HG03520 (cell line): ENCODE measurements around the gene S100A14.

ENCODE experiments used
- ATAC-seq: cut with Tn5 transposase; IDR thresholded peaks from one replicate; pipeline ENCODE4 v1.9.1; 2021; ENCODE audit warnings: mild to moderate bottlenecking, moderate library complexity; ENCODE audit not compliant: unreplicated experiment

Gene S100A14

GRCh38 chr1:153566414-153567371 is 49.4 kb downstream of the S100A14 start:
- ATAC-seq: no peak

DNA sequence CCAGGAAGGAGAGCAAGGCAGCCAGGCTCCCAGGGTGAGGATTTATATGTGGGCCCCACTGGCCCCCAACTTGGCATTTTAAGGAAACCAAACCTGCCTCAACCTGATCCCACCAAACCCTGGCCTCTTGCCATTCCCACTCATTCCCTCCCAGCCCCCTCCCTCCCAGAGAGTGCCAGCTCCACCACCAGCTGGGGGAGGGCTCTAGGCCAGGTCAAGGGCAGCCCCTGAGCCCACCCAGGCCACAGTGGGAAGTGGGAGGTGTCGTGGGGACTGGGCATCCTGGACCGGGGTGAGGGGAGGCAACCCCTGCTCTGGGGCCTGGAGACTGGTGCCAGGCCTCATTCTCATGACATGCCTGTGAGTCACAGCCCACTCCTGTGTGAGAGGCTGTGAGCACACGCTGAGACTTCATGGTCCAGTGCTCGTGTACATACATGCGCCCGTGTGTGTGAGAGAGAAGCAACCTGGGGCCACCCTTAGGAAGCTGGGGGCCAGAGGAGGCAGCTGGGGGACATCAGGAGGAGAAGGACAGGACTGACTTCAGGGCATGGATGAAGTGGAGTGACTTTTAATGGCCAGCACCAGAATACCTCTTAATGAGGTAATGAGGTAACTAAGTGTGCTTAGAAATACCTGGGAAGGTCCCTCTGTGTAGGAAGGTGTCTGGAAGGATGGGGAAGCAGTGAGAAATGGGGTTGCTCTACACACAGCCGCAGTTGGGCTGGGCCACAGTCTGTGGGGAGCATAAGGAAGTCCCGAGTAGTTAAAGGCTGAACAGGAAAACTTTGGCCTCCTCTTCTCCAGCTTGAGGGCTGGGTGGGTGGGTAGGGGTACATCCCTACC is 50.4 kb downstream of the S100A14 start, which contains the start of gene S100A2:
Gene S100A2, minus strand, starts transcription at position 316 of the 846 bp plus-strand sequence. CDS start 1,967 bp downstream, outside the sequence.
- ATAC-seq: no peak
